ENCODE measurements around the gene DMD.

DNA sequence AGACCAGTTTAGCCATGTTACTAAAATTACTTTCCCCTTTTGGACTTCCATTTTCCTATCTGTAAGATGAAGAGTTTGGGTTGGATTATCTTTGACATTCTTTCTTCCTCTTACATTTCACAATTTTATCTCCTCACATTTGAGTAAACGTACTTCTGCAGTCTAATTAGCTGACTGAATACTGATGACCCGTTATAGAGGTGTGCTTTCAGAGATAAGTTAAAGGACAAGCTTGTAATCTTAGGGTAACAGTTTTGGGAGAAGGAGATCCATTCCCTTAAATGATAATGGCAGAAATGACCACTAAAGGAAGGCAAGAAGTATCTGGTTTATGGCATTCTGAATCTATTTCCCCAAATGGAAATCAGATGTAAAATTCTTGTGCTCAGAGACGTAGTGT lies 1916.9 kb downstream of the DMD start:
- no peak for TF ChIP-seq POLR2A (IDR thresholded peaks at IDR 0.05)
- TF ChIP-seq, protein P1, sequence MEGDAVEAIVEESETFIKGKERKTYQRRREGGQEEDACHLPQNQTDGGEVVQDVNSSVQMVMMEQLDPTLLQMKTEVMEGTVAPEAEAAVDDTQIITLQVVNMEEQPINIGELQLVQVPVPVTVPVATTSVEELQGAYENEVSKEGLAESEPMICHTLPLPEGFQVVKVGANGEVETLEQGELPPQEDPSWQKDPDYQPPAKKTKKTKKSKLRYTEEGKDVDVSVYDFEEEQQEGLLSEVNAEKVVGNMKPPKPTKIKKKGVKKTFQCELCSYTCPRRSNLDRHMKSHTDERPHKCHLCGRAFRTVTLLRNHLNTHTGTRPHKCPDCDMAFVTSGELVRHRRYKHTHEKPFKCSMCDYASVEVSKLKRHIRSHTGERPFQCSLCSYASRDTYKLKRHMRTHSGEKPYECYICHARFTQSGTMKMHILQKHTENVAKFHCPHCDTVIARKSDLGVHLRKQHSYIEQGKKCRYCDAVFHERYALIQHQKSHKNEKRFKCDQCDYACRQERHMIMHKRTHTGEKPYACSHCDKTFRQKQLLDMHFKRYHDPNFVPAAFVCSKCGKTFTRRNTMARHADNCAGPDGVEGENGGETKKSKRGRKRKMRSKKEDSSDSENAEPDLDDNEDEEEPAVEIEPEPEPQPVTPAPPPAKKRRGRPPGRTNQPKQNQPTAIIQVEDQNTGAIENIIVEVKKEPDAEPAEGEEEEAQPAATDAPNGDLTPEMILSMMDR (IDR thresholded peaks at IDR 0.05) = no peak
